ENCODE results near the gene PLEKHM3.

The PLEKHM3 gene

DNA sequence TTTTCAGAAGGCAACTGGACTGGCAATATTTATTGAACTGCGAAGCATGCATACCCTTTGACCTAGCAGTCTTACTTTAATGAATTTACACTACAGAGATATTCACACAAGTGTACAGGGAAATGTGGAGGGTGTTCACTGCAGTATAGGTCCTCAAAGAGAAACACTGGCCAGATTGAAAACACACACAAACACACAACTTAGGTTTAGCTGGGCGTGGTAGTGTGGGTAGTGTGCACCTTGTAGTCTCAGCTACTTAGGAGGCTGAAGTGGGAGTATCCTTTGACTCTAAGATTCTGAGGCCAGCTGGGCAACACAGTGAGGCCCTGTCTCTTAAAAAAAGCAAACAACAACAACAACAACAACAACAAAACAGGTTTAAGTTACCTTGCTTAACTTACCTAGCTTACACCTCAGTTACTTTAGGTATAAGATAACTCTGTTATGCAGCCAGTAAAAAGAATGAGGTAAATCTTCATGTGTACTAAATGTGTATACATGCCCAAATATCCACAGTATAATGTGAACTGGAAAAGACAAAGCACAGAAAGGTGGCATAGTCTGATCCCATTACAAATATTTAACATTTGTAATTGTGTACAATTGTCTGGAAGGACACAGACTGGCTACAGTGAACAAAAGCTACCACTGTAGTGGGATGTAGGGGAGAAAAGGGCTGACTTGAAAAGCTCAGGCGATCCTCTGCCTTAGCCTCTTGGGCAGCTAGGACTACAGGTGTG lies 149.7 kb downstream of the PLEKHM3 start:
- no peak overlapping the region for H3K27ac Mint-ChIP-seq
- peaks cover 2% of the 10 kb centered on the region for H3K4me1 Mint-ChIP-seq
- H3K4me3 Mint-ChIP-seq, result no peak overlapping the region
- DNase-seq (ENCODE audit: low spot score in 2 of 2) (no peak), ATAC-seq (ENCODE audit: low read depth) (no peak)
- H3K36me3 Mint-ChIP-seq, result peaks cover 7% of the 10 kb centered on the region
- H3K27me3 Mint-ChIP-seq, result no peaks in the 10 kb centered on the region
- H3K9me3 Mint-ChIP-seq, result no peaks in the 10 kb centered on the region

- Mint-ChIP-seq H3K27ac (no peak overlapping the region), H3K9me3 (no peaks in the 10 kb centered on the region), H3K36me3 (peaks cover 9% of the 10 kb centered on the region), H3K4me3 (no peak overlapping the region), H3K4me1 (peaks cover 2% of the 10 kb centered on the region), H3K27me3 (no peaks in the 10 kb centered on the region)
- no peak for DNase-seq (ENCODE audit: low spot score in 2 of 2)
- no peak for ATAC-seq (ENCODE audit: low read depth)
Measured at GRCh38 chr2:207873794-207874193, 151.5 kb downstream of the PLEKHM3 start.

DNA sequence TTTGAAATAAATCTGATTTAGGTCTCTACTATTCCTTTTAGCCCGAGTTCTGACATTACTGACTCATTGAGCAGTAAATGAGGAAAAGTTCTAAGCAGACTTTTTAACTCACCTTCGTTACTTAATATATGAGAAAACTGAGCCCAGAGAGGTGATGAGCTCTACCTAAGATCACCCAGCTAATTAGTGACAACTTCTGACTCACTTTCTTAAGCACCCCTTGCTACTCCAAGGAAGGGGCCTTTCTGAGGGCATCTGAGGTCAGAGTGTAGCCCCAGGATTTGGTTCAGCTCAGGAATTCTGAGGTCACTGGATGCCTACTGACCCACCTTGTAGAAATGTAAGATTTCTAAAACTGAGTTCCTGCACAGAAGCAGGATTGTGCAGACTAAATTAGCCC lies 153.4 kb downstream of the PLEKHM3 start:
- H3K4me3 Mint-ChIP-seq, result no peak overlapping the region
- ATAC-seq (ENCODE audit: low read depth), result no peak
- no peaks in the 10 kb centered on the region for H3K27me3 Mint-ChIP-seq
- H3K4me1 Mint-ChIP-seq, result peaks cover 2% of the 10 kb centered on the region
- peaks cover 10% of the 10 kb centered on the region for H3K36me3 Mint-ChIP-seq
- no peak overlapping the region for H3K27ac Mint-ChIP-seq
- DNase-seq (ENCODE audit: low spot score in 2 of 2), result no peak
- no peaks in the 10 kb centered on the region for H3K9me3 Mint-ChIP-seq

DNA sequence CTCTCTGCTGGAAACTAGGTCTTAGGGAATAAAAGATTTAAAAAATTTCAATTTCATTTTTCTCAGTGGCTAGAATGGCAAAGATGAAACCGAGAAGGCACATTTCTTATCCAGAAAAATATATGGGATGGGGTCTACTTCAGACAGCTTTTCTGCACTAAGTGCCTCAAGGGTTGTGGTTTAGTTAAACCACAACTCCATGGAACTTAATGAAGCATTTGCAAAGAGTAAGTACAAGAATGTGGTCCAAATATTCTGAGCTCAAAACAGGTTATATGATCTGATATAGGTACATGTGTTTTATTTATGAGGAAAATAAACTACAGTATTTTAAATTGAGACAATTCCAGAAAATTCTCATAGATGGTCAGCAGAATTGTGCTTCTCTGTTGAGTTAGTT lies 153.8 kb downstream of the PLEKHM3 start:
- Mint-ChIP-seq H3K27me3 (no peaks in the 10 kb centered on the region), H3K9me3 (no peaks in the 10 kb centered on the region), H3K4me1 (peaks cover 2% of the 10 kb centered on the region), H3K36me3 (peaks cover 10% of the 10 kb centered on the region), H3K27ac (no peak overlapping the region), H3K4me3 (no peak overlapping the region)
- DNase-seq (ENCODE audit: low spot score in 2 of 2), result no peak
- no peak for ATAC-seq (ENCODE audit: low read depth)

DNA sequence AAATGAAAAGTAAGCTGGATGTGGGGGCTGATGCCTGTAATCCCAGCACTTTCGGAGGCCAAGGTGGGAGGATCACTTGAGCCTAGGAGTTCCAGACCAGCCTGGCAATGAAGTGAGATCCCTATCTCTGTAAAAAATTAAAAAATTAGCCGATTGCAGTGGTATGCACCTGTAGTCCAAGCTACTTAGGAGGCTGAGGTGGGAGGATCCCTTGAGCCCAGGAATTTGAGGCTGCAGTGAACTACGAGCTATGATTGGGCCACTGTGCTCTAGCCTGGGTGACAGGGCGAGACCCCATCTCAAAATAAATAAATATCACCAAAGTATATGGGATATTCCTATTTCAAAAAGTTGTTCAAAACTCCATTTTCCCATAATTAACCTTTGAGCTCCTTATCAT lies 154.5 kb downstream of the PLEKHM3 start:
- no peaks in the 10 kb centered on the region for H3K9me3 Mint-ChIP-seq
- no peaks in the 10 kb centered on the region for H3K27me3 Mint-ChIP-seq
- peaks cover 2% of the 10 kb centered on the region for H3K4me1 Mint-ChIP-seq
- DNase-seq (ENCODE audit: low spot score in 2 of 2), result no peak
- no peak for ATAC-seq (ENCODE audit: low read depth)
- peaks cover 10% of the 10 kb centered on the region for H3K36me3 Mint-ChIP-seq
- H3K4me3 Mint-ChIP-seq, result no peak overlapping the region
- no peak overlapping the region for H3K27ac Mint-ChIP-seq

DNA sequence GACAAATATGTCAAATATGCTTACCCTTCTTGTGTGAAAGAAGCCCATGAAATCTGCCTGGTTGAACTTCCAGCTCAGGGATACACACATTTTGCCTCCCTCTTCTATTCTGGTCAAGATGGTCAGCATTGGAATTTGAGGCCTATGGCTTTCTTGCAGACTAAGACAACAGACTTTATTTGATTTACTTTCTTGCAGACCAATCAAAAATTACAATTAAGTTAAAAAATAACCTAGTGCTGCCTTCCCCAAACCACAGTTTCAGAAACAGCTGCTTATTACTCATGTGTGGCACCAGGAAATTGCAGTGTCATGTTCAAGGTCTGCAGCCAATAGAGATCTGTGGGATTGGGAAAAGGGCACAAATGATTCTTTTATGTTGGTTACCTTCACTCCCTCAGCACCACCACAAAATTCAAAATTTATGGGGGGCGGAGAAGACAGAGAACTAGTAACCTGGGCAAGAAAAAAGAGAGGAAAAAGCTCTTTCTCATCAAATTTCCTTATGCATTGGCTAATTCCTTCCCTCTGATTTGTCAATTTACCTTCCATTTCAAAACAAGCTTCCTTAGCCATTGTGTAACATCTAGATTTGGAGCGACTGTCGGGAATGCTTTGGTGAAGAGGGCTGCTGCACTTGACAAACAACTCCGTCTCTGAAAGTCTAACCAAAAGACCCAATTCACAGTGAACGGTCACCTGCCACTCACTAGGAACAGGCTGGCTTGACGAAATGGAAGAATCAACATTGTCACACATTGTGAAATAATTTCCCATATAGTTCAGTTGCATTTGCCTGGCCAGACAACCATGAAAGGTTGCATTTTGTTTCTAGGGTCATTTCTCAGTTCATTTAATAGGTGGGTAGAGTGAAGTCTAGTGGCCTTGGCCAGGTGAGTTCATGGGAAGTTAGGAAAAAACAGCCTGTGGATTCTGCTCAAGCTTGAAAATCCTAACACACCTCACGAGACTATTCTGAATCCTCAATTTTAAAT lies 155.2 kb downstream of the PLEKHM3 start:
- no peak for ATAC-seq (ENCODE audit: low read depth)
- H3K4me1 Mint-ChIP-seq, result peaks cover 2% of the 10 kb centered on the region
- H3K9me3 Mint-ChIP-seq, result no peaks in the 10 kb centered on the region
- H3K4me3 Mint-ChIP-seq, result no peak overlapping the region
- peaks cover 8% of the 10 kb centered on the region for H3K36me3 Mint-ChIP-seq
- no peak overlapping the region for H3K27ac Mint-ChIP-seq
- no peak for DNase-seq (ENCODE audit: low spot score in 2 of 2)
- H3K27me3 Mint-ChIP-seq, result no peaks in the 10 kb centered on the region

DNA sequence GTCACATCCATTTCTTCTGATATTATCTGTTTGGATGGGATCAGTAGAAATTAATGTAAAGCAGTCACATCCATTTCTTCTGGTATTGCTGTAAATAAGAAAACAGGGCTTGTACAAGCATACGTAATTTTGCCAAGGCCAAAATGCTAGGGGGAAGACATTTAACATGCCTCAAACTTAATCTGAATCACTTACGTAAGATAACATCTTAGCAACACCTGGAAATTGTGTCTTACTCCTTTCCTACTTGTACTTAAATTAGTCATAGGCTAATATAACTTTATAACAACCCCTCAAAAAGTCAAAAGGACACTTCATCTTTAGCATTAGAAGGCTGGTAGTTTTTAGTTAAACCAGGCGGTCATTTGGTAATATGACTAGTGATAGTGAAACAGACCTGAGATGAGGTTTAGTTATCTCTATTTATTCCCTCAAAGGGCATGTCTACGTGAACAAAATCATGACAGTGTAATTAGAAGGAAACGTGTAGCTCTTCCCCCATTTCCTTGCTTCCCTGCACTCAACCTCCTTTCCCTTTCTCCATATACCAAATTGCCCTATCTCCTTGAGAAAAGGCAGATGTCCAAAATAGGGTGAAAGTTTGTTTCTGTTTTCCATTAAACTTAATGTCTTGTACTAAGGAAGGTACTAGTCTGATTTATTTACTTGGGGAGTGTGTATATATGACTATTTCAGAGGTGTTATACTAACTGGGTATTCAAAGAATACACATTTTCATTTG lies 156.3 kb downstream of the PLEKHM3 start:
- no peak for ATAC-seq (ENCODE audit: low read depth)
- Mint-ChIP-seq H3K9me3 (no peaks in the 10 kb centered on the region), H3K27me3 (no peaks in the 10 kb centered on the region), H3K27ac (no peak overlapping the region), H3K4me1 (peaks cover 2% of the 10 kb centered on the region), H3K36me3 (peaks cover 8% of the 10 kb centered on the region), H3K4me3 (no peak overlapping the region)
- DNase-seq (ENCODE audit: low spot score in 2 of 2), result no peak

GRCh38 chr2:207867905-207868304 lies 157.4 kb downstream of the PLEKHM3 start:
- Mint-ChIP-seq H3K27ac (no peak overlapping the region), H3K4me3 (no peak overlapping the region), H3K36me3 (peaks cover 6% of the 10 kb centered on the region), H3K4me1 (peaks cover 2% of the 10 kb centered on the region), H3K9me3 (no peaks in the 10 kb centered on the region), H3K27me3 (no peaks in the 10 kb centered on the region)
- DNase-seq (ENCODE audit: low spot score in 2 of 2) (no peak), ATAC-seq (ENCODE audit: low read depth) (no peak)

DNA sequence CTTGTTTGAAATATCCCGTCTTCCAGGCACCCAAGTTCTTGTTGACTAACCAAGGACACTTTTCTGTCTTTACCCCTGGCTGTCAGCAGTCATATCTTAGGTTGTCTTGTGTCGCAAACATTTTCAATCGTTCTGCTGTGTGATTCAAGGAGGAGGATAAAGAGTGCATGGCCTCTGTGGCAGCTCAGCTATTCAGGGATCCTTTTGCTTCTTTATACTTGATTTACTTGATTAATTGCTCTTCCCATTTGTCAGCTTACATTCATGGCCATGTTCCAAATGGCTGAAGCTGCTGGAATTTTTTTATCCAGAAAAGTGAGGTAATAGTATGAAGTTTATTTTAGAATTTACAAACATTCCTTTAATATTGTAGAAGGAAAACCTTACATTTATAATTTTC lies 158.3 kb downstream of the PLEKHM3 start:
- ATAC-seq (ENCODE audit: low read depth) (no peak), DNase-seq (ENCODE audit: low spot score in 2 of 2) (no peak)
- Mint-ChIP-seq H3K27me3 (no peaks in the 10 kb centered on the region), H3K4me1 (no peaks in the 10 kb centered on the region), H3K27ac (no peak overlapping the region), H3K9me3 (no peaks in the 10 kb centered on the region), H3K4me3 (no peak overlapping the region), H3K36me3 (peaks cover 3% of the 10 kb centered on the region)

DNA sequence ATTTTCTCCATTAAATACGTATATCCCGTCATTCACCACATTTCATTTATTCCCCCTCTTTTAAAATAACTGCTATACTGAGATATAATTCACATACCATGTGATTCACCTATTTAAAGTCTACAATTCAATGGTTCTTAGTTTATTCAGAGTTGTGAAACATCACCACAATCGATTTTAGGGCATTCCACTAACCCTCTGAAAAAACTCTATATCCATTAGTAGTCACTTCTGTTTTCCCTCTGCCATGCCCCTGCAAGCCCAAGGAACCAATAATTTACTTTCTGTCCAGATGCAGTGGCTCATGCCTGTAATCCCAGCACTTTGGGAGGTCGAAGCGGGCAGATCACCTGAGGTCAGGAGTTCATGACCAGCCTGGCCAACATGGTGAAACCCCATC lies 160.1 kb downstream of the PLEKHM3 start:
- H3K36me3 Mint-ChIP-seq, result peaks cover 9% of the 10 kb centered on the region
- no peaks in the 10 kb centered on the region for H3K4me1 Mint-ChIP-seq
- no peak for ATAC-seq (ENCODE audit: low read depth)
- DNase-seq (ENCODE audit: low spot score in 2 of 2), result no peak
- H3K9me3 Mint-ChIP-seq, result no peaks in the 10 kb centered on the region
- no peak overlapping the region for H3K27ac Mint-ChIP-seq
- H3K27me3 Mint-ChIP-seq, result no peaks in the 10 kb centered on the region
- H3K4me3 Mint-ChIP-seq, result no peak overlapping the region

- peaks cover 11% of the 10 kb centered on the region for H3K36me3 Mint-ChIP-seq
- DNase-seq (ENCODE audit: low spot score in 2 of 2), result no peak
- no peaks in the 10 kb centered on the region for H3K4me1 Mint-ChIP-seq
- H3K27ac Mint-ChIP-seq, result no peak overlapping the region
- no peaks in the 10 kb centered on the region for H3K9me3 Mint-ChIP-seq
- no peak overlapping the region for H3K4me3 Mint-ChIP-seq
- H3K27me3 Mint-ChIP-seq, result no peaks in the 10 kb centered on the region
- no peak for ATAC-seq (ENCODE audit: low read depth)
Measured at GRCh38 chr2:207863345-207863744, 162.0 kb downstream of the PLEKHM3 start.

GRCh38 chr2:207861789-207862188 lies 163.5 kb downstream of the PLEKHM3 start:
- no peaks in the 10 kb centered on the region for H3K9me3 Mint-ChIP-seq
- no peaks in the 10 kb centered on the region for H3K4me1 Mint-ChIP-seq
- DNase-seq (ENCODE audit: low spot score in 2 of 2) (no peak), ATAC-seq (ENCODE audit: low read depth) (no peak)
- H3K27me3 Mint-ChIP-seq, result no peaks in the 10 kb centered on the region
- H3K27ac Mint-ChIP-seq, result no peak overlapping the region
- peaks cover 20% of the 10 kb centered on the region for H3K36me3 Mint-ChIP-seq
- no peak overlapping the region for H3K4me3 Mint-ChIP-seq

DNA sequence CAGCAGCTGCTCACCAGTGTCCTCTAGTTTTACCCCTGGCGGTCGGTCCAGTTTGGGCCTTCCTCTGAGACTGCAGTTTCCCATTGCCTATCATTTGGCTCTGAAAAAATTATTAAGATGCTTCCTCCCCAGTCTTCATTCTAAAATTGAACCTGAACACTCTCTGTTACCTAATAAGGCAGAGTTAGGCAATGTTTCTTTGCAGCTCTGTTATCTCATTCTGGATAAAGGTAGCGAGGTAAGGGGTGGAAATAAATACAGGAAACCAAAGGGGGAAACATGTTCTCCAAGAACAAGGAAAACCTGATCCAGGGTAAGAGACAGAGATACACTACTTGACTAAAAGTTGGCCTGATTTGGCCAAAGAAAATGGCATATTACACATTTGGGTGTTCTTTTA lies 164.6 kb downstream of the PLEKHM3 start:
- ATAC-seq (ENCODE audit: low read depth), result no peak
- H3K27me3 Mint-ChIP-seq, result no peaks in the 10 kb centered on the region
- no peak for DNase-seq (ENCODE audit: low spot score in 2 of 2)
- peaks cover 20% of the 10 kb centered on the region for H3K36me3 Mint-ChIP-seq
- H3K9me3 Mint-ChIP-seq, result no peaks in the 10 kb centered on the region
- H3K27ac Mint-ChIP-seq, result no peak overlapping the region
- H3K4me1 Mint-ChIP-seq, result no peaks in the 10 kb centered on the region
- no peak overlapping the region for H3K4me3 Mint-ChIP-seq

- DNase-seq (ENCODE audit: low spot score in 2 of 2), result no peak
- Mint-ChIP-seq H3K9me3 (no peaks in the 10 kb centered on the region), H3K36me3 (peaks cover 19% of the 10 kb centered on the region), H3K4me1 (no peaks in the 10 kb centered on the region), H3K27ac (no peak overlapping the region), H3K27me3 (no peaks in the 10 kb centered on the region), H3K4me3 (no peak overlapping the region)
- ATAC-seq (ENCODE audit: low read depth), result no peak
Measured at GRCh38 chr2:207855591-207855990, 169.7 kb downstream of the PLEKHM3 start.

Measured in memory B cell (primary cell).